Bronchial epithelial cell (primary cell): ENCODE measurements around the gene PRR14L. TPM values are rescaled to one million over a fixed set of nuclear protein-coding genes. Genes with fewer than 3 reads are reported as not detected.
A peak's percentile ranks its signal among the peaks of the same experiment; 100 is the strongest.

Experiments
- DNase-seq: peaks from one replicate; pipeline ENCODE4 v3.0.0-alpha.2; 2010; ENCODE audit warnings: low read depth
- FAIRE-seq: peaks from 2 replicates; lab custom pipeline; 2011; peaks lifted over from hg19 to GRCh38; lab: Jason Lieb, UNC
- H3K27me3 ChIP-seq: 2 replicates; pipeline ENCODE4 v1.5.1; 2011; ENCODE audit warnings: low read length; ENCODE audit not compliant: control insufficient read depth, insufficient read depth
- H3K36me3 ChIP-seq: 2 replicates; pipeline ENCODE4 v1.5.1; 2011; ENCODE audit warnings: low read length; ENCODE audit not compliant: control insufficient read depth, insufficient read depth
- H3K4me3 ChIP-seq: 2 replicates; pipeline ENCODE4 v1.5.1; 2011; ENCODE audit warnings: mild to moderate bottlenecking, low read depth, low read length, control low read depth
- total RNA-seq: library from RNA; depleted of rRNA; stranded (reverse); fragments of >200 nt; gene quantifications from 2 replicates; pipeline ENCODE4 v1.2.1, GENCODE V29; 2014
- TF ChIP-seq, protein P1 (sequence below): IDR thresholded peaks from 2 replicates; pipeline ENCODE4 v1.5.1; 2011; ENCODE audit warnings: mild to moderate bottlenecking, moderate library complexity, low read length, control low read depth, inconsistent platforms; ENCODE audit not compliant: insufficient read depth, severe bottlenecking

PRR14L gene
- total RNA-seq, 1 donor from 2014 or later = 17.4 TPM

- Histone ChIP-seq H3K4me3 (peak overlapping the region; percentile 86), H3K27me3 (no peaks in the 10 kb centered on the region), H3K36me3 (peaks cover 1% of the 10 kb centered on the region)
- TF ChIP-seq, protein P1, sequence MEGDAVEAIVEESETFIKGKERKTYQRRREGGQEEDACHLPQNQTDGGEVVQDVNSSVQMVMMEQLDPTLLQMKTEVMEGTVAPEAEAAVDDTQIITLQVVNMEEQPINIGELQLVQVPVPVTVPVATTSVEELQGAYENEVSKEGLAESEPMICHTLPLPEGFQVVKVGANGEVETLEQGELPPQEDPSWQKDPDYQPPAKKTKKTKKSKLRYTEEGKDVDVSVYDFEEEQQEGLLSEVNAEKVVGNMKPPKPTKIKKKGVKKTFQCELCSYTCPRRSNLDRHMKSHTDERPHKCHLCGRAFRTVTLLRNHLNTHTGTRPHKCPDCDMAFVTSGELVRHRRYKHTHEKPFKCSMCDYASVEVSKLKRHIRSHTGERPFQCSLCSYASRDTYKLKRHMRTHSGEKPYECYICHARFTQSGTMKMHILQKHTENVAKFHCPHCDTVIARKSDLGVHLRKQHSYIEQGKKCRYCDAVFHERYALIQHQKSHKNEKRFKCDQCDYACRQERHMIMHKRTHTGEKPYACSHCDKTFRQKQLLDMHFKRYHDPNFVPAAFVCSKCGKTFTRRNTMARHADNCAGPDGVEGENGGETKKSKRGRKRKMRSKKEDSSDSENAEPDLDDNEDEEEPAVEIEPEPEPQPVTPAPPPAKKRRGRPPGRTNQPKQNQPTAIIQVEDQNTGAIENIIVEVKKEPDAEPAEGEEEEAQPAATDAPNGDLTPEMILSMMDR = no peak
- FAIRE-seq (no peak), DNase-seq (peak; percentile 65)
Observed at GRCh38 chr22:31753005-31753633, 3.2 kb upstream of the PRR14L start.

- TF ChIP-seq, protein P1 = no peak
- Histone ChIP-seq H3K27me3 (no peaks in the 10 kb centered on the region), H3K4me3 (no peak overlapping the region), H3K36me3 (peaks cover 2% of the 10 kb centered on the region)
- DNase-seq (no peak), FAIRE-seq (no peak)
Observed at GRCh38 chr22:31752096-31752847, 2.3 kb upstream of the PRR14L start.

GRCh38 chr22:31750365-31751284 is 693 bp upstream of the PRR14L start:
- H3K27me3 ChIP-seq = no peaks in the 10 kb centered on the region
- peaks cover 5% of the 10 kb centered on the region for H3K36me3 ChIP-seq
- TF ChIP-seq, protein P1 = no peak
- FAIRE-seq (no peak), DNase-seq (no peak)
- H3K4me3 ChIP-seq = no peak overlapping the region

DNA sequence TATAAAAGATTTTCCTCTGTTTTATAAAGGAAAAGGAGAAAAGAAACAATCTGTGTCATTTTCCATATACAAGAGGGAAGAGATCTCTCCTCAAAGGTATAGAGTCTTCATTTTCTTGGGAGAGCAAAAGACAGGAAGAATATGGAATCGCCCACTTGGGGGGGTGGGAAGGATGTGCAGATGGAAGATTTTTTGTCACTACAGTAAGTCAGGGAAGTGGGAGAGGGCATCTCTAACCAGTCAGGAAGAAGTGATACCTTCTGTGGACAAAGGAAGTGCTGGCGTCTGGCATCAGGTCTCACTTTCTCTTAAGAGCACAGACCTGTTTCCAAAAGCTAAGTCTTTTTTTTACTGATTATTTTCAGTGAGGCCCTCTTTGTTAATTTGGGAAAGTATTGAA is 1.4 kb downstream of the PRR14L start:
- no peak overlapping the region for H3K4me3 ChIP-seq
- FAIRE-seq = no peak
- no peak for DNase-seq
- no peaks in the 10 kb centered on the region for H3K27me3 ChIP-seq
- H3K36me3 ChIP-seq = peaks cover 6% of the 10 kb centered on the region
- TF ChIP-seq, protein P1 = no peak

GRCh38 chr22:31747441-31747840 is 2.5 kb downstream of the PRR14L start:
- Histone ChIP-seq H3K27me3 (no peaks in the 10 kb centered on the region), H3K4me3 (no peak overlapping the region), H3K36me3 (peaks cover 6% of the 10 kb centered on the region)
- DNase-seq (no peak), FAIRE-seq (no peak)
- TF ChIP-seq, protein P1 = no peak
